Kasumi-1 (cell line): ENCODE measurements around the gene ABCA1.
"Not testable (repeated sequence)": the region's sequence is repeated elsewhere in the genome, so short reads cannot be mapped to it uniquely, and the experiment has no call there.

Experiments
- DNase-seq, 2 experiments: peaks; one replicate each; lab custom pipeline; 2025; lab: John Stamatoyannopoulos, UW

The ABCA1 gene, protein sequence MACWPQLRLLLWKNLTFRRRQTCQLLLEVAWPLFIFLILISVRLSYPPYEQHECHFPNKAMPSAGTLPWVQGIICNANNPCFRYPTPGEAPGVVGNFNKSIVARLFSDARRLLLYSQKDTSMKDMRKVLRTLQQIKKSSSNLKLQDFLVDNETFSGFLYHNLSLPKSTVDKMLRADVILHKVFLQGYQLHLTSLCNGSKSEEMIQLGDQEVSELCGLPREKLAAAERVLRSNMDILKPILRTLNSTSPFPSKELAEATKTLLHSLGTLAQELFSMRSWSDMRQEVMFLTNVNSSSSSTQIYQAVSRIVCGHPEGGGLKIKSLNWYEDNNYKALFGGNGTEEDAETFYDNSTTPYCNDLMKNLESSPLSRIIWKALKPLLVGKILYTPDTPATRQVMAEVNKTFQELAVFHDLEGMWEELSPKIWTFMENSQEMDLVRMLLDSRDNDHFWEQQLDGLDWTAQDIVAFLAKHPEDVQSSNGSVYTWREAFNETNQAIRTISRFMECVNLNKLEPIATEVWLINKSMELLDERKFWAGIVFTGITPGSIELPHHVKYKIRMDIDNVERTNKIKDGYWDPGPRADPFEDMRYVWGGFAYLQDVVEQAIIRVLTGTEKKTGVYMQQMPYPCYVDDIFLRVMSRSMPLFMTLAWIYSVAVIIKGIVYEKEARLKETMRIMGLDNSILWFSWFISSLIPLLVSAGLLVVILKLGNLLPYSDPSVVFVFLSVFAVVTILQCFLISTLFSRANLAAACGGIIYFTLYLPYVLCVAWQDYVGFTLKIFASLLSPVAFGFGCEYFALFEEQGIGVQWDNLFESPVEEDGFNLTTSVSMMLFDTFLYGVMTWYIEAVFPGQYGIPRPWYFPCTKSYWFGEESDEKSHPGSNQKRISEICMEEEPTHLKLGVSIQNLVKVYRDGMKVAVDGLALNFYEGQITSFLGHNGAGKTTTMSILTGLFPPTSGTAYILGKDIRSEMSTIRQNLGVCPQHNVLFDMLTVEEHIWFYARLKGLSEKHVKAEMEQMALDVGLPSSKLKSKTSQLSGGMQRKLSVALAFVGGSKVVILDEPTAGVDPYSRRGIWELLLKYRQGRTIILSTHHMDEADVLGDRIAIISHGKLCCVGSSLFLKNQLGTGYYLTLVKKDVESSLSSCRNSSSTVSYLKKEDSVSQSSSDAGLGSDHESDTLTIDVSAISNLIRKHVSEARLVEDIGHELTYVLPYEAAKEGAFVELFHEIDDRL (N-terminal part only)

DNA sequence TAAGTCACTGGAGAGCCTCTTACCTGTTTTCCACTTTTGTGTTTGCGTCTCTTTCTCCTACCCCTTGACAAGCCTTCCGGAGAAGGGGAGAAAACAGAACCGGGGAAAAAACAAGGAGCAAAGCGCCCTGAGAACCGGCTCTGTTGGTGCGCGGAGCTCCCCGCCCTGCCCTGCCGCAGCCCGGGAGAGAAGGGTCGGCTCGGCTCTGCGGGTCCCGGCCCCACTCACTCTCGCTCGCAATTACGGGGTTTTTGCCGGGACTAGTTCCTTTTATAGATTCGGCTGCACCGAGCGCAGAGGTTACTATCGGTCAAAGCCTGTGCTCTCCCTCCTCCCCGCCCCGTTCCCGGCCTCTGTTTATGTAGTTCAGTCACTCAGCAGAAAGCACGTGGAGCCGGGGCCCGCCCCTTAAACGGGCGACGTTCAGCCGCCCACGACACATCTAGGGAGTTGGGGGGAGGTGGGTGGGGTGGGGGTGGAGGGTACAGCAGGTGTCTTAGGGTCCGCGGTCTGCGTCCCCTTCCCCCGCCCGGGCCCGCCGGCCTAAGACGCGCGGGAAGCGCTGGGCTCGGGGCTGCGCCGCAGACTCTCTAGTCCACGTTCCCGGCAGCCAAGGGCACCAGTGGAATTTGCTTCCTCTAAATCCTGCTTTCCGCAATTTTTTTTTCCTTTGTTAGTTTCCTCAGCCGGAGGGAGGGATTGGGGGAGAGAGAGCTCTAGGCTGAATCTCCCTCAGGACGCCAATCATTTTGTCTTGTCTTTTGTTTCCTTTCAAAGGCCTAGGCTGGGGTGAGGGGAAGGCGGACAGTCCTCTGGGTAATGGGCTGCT is at the start of gene ABCA1:
ABCA1 (minus strand) TSS at position 244 of the 829 bp plus-strand sequence. CDS start 24,476 bp downstream, outside the sequence.
- peak; percentile 39 to 48 for DNase-seq

DNA sequence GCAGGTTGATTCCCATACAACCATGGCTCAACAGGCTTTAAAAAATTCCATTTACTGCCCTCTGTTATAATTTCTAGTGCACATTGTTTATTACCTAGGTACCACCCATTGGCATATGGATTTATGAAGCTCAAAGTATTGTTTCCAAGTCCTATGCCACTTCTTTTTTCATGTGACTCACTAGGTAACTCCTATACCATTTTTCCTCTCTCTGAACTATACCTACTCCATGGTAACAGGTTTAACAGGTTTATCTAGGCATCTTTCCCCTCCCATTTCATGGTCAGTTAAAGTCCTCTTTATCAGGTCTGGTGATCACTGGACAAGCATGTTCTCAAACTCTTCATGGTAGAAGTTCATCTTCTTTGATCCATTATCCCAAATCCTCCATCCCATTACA is 49.6 kb upstream of the ABCA1 start:
- DNase-seq, result no peak

DNA sequence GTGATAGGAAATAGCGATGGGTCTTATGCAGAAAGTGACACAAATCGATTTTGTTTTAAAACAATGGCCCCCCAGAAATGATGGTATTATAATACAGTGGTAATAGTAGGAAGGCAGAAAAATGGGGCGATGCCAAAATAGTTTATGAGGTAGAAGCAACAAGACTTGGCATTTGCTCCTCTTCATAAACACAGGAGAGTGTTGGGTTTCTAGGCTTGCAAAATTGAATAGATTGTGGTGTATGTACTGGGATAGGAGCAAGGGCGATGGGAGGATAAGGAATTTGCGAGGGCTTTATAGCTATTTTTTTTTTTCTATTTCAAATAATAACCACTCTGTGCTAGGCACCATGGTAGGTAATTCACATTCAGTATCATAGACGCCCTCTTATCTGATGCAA is 49.2 kb upstream of the ABCA1 start:
- DNase-seq, result no peak

DNA sequence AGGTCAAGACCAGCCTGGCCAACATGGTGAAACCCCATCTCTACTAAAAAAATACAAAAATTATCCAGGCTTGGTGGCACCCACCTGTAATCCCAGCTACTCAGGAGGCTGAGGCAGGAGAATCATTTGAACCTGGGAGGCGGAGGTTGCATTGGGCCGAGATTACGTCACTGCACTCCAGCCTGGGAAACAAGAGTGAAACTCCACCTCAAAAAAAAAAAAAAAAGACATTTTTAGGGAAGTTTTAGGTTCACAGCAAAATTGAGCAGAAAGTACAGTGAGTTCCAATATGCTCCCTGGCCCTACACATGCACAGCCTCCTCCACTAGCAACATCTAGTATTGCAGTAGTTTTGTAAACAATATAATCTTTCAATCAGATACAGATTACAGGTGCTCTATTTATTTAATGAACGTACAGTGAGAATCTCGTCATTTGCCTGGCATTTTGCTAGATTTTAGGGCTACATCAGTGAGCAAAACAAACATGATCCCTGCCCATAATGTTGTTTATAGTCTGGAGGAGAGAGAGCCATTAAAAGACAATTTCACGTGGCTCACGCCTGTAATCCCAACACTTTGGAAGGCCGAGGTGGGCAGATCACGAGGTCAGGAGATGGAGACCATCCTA is 48.1 kb upstream of the ABCA1 start:
- DNase-seq, result not testable (repeated sequence)

DNA sequence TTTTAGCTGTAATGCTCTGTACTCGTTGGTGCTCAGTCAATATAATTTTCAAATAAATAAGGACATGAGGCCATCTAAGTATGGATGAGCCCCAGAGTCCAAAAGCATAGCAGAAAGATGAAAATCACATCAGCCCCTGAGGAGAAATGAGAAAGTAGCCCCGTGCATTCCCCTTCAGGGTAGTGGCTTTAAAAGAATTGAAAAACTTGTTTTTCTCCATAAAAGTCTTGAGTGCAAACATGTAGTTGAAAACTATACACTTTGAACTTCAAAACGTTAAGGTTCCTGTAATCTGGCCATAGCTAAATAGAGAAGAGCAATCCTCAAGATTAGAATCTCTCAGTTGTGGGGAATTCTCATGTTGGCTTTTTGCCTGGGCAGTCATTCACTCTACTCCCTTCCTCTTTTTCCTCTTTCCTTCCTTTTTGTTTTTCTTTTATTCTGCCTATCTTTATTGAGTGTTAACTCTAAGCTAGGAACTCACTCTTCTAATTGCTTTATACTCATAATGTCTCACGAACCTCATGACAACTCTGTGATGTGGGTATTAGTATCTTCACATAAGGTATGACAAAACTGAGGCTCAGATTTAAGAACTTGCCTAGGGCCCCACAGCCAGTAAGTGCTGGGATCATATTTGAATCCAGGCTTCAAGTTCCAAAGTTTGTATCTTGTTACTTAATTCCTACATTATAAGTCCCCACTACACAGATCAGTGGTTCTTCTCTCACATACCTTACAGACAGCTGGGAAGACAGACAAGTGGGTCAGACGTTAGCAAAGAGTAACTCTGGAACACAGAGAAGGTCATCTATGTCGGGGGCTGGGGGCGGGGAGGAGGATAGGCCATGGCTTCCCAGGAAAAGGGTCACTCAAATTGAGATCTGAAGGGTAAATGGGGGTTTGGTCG is 46.4 kb upstream of the ABCA1 start:
- no peak for DNase-seq

DNA sequence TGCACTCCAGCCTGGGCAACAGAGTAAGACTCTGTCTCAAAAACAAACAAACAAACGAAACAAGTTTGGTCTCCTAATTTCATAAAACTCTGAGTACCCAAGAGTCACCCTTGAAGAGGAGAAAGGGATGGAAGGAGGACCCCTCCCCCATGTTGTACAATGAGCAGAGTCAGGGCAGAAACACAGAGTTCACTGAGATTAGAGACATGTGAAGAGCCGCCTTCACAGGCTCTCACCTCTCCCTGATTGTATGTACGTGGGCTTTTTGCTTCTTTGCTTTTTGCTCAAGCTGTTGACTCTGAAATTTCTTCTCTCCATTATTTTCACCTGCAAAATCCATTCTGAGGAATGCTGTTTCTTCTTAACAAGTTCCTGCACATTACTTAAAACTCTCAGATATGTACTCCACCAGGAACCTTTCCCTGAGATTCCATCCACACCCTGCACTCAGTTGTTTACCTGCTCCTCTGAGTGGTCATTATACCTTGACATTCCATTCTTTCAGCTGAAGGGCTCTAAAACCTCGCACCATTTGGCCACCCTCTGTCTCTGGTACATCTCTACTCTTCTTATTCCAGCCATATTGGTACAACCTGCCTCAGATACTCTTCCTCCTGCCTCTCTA is 44.4 kb upstream of the ABCA1 start:
- no peak for DNase-seq

DNA sequence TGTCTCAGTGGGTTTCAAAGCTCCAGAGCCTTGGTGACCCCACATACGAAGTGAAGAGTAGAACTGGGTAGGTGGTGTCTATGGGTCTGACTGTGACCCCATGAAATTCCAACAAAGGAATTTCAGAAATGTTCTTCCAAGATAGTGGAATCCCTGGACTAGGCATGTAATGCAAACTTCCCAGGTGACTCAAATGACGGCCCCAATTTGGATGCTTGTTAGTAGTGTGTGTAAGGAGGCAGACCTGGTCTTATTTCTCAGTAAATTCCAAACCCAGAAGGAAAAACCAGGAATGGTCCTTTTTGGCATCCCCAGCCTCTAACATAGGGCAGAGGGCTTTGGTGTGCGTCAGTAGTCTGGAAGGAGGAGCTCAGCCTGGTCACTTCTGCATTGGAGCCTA is 43.6 kb upstream of the ABCA1 start:
- DNase-seq, result no peak

DNA sequence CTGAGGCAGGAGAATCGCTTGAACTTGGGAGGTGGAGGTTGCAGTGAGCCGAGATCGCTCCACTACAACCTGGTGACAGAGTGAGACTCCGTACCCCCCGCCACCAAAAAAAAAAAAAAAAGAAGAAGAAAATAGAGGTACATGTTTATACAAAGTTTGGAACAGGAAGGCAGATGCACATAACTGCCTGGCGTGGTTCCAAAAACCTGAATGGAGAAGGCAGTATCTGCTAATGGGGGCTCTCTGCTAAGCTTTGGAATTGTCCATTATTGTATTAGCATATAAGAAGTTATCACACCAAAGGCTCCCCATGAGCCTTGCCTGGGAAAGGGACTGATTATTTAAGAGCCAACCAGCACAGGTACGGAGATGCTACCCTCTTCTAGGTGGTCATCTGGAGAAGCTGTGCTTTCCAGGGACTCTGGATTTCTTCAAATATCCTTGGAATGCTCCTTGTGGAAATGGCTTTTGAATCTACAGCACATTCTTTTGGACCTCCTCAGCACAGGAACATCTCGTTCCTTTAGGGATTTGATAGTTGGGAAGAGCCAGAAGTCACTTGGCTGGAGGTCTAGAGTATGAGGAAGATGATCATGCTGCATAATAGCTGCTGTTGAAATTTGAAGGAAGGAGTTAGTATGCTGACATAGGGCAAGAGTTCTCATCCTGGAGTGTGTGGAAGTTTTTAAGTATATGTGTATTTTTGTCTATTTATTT is 42.5 kb upstream of the ABCA1 start:
- DNase-seq, result no peak

DNA sequence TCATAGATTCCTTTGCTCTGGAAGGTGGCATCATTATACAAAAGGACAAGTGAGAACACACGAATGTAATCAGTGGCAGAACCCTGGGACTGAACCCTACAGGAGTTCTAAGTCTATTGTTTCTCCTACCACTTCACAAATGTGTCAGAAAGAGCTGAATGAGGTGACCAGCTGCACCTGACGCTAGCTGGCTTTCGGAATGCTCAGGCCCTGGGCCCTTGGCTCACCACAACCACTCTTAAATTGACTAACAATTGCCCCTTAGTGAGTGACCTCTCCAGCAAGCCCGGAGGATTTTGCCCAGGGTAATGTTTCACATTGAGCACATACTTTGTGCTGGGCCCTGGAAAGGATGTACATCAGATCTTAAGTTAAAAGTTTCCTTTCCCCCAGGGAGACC is 41.2 kb upstream of the ABCA1 start:
- DNase-seq, result no peak

DNA sequence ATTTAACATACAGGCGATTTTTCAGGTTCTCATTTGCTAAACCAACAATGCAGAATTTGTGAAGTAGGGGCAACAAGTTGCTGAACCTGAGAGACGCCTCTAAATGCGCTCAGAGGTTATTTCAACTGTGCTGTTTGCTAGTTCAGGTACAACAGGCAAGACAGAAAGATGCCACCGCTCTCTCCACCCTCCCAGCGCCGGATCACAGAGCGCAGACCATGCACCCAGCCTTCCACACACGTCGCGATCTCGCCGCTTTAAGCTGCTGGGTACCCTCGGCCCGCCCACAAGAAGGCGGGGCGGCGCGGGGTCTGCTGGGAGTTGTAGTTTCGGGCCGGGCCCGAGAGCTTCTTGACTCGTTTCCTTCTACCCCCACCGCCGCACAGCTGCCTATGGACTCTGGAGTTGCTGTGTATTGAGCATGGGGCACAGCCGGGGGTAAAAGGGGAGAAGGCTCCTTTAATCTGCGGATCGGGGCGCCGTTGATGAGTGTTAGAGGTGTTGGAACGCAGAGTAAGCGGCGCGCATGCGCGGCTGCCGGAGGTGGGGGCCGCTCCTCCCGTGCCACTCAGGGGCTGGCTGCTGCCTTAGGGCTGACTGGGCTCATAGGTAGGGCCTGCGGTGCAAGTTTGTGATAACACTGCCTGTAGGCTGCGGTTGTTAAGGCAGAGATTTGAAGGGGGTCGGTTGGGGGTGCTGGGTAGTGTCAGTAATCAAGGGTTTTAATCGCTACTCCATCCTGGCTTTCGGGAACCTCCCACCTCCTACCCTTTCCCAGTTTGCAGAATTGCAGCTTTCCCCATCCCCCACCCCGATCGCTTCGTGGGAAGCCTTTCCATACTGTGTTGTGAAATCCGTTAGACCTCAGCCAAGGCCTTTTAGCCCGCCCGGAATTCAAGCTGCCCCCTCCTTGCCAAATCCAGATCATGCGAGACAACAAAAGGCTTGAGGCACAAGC is 40.3 kb upstream of the ABCA1 start:
- peak; percentile 25 to 48 for DNase-seq

DNA sequence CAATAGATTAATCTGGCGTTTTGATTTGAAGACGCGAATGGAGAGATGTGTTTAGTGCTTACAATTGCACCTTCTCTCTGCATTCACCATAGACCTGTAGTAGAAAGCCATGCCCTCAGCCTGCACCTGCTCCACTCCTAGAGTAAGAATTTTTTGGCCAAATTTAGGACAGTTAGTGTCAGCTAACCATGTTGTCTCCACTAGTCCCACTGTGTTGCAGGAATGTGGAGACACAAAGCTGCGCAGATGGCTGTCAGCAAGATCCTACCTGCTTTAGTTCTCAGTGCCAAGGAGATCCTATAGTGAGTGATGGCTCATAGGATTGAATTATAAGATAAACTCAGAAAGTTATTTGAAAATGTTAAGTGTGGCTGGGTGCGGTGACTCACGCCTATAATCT is 35.1 kb upstream of the ABCA1 start:
- no peak for DNase-seq

DNA sequence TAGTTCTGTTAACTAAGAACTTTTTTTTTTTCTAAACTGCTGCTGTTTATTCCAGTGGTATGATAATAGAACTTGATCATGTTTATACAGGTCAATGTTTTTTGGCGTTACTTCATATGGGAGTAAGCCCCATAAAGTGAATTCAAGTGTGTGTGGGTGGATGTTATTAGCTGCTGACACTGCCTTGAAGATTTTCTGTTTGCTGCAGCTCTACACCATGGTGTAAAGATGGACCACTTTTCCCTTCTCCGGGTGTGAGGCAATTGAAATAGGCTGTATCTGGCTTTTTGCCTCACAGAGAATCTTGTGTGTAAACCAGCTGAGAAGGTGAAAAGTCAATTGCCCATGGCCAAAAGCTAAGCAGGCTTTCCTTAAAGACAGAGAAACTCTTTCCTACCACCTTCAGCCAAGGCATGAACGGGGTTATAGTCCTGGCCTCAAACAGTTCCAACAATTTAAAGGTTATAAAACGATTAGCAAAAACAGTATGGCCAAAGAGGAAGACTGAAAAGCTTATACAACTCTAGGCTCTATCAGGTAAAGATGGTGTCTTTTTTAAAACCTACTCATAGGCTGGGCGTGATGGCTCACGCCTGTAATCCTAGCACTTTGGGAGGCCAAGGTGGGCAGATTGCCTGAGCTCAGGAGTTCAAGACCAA is 33.9 kb upstream of the ABCA1 start:
- DNase-seq, result no peak

DNA sequence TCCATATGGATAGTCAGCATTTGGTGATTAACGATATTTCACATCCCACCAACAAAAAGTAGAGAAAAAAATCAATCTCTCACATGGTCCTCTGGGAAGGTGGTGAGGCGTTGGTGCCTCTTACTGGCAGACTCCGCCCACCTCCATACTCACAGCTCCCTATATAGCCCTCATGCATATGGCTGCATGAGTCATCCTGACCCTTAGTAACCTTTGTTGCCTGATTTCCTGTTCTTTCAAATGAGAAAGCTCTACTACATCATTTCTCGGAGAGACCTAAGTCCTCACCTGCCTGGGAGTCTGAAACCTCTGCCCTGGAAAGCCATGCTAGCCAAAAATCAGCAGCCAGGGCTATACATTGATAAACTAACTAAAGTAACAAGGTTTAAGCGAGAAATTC is 33.3 kb upstream of the ABCA1 start:
- DNase-seq, result no peak

DNA sequence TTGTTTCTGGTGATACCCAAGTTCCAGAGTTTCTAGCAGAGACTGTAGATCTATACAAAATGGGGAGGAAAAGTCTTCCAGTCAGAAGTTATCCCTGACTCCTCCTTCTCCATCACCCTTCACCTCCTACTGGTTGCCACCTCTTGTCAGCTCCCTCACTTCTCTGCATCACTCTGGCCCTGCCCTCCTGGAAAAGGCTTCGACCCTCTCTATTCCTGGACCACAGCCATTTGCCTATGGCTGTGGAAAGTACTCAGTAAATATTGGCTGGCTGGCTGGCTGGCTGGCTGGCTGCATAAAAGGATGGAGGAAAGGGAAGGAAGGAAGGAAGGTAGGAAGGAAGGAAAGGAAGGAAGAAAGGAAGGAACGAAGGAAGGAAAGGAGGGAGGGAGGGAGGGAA is 32.7 kb upstream of the ABCA1 start:
- DNase-seq, result no peak

DNA sequence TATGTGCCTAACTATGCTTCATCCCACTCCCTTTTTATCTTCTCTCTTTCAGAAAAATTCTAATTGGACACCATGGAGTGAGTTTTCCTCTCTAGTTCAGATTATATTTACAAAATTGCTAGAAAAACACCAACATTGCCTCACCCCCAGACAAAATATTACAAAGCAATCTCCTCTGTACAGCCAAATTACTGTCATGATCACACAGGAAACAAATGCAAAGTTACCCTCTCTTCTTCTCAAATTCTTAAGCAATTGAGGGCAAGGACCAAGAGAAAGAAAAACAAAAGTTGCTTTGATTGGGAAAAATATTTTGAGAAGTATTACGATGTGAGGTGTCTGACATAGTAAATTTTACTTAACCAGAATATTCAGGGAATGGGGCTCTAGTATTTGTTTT is 30.8 kb upstream of the ABCA1 start:
- no peak for DNase-seq

DNA sequence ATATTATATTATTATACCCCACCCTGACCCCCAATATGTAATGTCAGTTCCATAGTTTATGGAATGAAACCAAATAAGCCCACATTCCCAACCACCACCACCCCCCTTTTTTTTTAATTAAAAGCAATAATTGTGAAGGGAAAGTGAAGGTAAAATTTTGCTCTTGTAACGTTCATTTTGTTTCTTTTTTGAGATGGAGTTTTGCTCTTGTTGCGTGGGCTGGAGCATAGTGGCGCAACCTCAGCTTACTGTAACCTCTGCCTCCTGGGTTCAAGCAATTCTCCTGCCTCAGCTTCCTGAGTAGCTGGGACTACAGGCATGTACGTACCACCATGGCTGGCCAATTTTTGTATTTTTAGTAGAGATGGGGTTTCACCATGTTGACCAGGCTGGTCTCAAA is 30.1 kb upstream of the ABCA1 start:
- DNase-seq, result not testable (repeated sequence)

DNA sequence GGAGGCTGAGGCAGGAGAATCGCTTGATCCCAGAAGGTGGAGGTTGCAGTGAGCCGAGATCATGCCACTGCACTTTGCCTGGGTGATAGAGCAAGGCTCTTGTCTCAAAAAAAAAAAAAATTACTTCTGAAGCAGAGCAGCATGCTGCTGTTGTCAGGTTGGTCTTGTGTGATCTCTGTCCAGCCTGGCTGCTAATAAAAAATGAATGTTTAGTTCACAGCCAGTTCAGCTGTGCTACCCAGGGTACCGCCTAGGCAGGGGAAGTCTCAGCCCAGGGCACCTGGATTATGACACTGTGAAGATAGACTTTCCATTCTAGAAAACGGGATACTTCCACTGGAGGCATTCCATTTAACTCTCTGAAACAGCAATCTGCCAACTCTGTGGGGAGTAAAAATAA is 23.5 kb upstream of the ABCA1 start:
- DNase-seq, result no peak
